Adipose tissue (tissue), 3 donors: ENCODE results near the gene SLC25A41. TPM values are rescaled to one million over a fixed set of nuclear protein-coding genes. Genes with fewer than 3 reads are reported as not detected.
"Not testable (repeated sequence)": the region's sequence is repeated elsewhere in the genome, so short reads cannot be mapped to it uniquely, and the experiment has no call there.

ENCODE experiments used
- H3K27ac ChIP-seq: one replicate; pipeline ENCODE4 v1.5.1; 2013; ENCODE audit warnings: low read depth, low read length
- WGBS, 3 donors: extraction: QIAGEN DNeasy Blood & Tissue Kit; methylation state at CpG; one replicate each; pipeline ENCODE4 v1.1.7; 2013; 5-methylcytosine and 5-hydroxymethylcytosine counted together
- polyA plus RNA-seq, 3 donors: library from polyadenylated mRNA; stranded (reverse); fragments of 200-250 nt; gene quantifications; one replicate each; pipeline ENCODE4 v1.2.3, GENCODE V29; 2013
- donor health status: healthy with polysubstance abuse.
- donor health status: Bipolar disorder and iron deficiency.
- donor health status: healthy.

SLC25A41 gene
- polyA plus RNA-seq, 3 donors, result 0.09 to 0.22 (median 0.21) TPM

DNA sequence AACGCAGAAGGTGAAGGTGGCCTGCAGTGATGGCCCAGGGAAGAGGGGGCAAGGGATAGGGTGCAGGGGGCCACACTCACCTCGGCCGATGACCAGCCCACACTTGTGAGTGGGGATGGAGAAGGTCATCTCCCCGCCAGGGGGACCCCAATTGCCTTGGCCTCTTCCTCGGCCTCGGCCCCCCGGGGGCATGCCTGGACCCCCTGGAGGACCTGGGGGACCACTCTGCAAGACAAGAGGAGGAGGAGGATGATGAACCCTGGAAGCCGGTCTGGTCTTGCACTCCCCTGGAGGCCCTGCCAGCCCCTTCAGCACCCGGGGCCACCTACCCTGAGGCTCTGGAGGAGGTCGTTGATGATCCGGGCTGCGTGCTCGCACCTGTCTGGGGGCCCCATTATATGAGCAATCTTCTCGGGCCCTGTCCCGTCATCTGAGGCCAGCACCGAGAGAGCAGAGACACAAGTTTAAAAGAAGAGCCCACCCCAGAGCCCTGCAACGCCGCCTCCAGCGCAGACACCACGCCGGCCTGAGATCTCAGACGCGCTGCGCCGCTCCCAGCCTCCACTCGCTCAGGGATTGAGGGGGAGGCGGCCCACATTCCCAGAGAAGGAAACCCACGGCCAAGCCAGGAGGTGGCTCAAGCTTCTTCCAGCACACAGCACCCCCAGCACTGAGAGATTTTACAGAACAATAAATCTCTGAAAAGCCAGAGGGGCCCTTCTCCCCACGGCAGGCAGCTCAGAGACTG is 16.7 kb downstream of the SLC25A41 start:
- no peak overlapping the region for H3K27ac ChIP-seq
- 92 to 95% (median 95%) methylated on average over 27 to 29 of the region's 29 CpGs for WGBS, 3 donors

DNA sequence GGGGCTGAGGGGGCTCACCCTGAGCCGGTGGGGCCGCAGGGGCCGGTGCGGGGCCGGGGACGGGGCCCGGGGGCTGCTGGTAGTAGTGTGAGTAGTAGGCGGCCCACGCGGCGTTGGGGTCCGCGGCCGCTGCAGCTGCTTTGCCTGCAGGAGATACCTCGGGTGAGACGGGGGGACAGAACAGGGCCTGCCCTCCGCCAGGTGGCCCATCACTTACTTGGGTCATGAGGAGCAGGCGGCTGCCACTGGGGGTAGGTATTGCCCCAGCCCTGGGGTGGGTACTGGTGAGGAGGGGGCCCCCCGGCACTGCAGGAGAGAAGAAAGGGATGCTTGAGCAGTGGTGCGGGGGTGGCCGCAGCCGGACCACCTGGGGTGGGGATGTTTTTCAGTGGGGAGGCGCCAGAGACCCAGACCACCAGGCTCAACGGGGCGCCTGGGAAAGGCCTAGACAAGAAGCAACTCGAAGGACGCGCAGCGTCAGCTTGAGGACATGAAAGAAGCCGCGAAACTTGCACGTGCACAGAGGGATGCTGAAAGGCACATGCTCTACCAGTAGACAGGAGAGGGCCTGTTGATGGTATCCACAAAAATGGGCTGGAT is 17.9 kb downstream of the SLC25A41 start:
- H3K27ac ChIP-seq, result no peak overlapping the region
- 94 to 95% (median 95%) methylated on average over 31 to 32 of the region's 32 CpGs for WGBS, 3 donors

DNA sequence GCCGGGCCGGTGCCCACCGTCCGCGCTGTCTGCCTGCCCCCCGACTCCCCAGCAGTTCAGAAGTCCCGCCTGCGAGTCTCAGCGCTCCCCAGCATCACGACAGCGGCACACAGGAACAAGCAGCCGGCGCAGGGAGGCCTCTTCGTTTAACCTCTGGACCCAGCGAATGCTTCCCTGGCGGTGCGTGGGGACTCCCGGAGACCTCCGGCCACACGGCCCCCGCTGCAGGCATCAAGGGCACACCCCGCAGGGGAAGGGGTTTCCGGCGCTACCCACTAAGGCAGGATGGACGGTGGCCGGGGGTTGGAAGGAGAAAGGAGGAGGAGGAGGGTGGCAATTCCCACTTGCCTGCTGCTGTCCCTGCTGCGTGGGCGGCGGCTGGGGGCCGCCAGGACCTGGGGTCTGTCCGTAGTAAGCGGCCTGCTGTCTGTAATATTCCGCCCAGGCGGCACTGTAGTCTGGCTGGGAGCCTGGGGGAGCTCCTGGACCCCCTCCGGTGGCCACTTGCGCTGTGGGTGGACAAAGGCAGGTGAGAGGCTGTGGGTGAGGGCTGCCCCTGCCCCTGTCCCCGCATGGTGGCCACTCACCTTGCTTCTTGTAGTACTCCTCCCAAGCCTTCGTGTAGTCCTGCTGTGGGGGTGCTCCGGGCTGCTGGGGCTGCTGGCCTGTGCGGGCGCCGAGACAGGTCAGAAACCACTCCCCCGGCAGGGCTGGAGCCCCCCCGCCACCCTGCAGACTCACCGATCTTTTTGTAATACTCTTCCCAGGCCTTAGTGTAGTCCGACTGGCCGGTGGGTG is 18.6 kb downstream of the SLC25A41 start:
- no peak overlapping the region for H3K27ac ChIP-seq
- 92 to 94% (median 92%) methylated on average over 44 to 47 of the region's 47 CpGs for WGBS, 3 donors

DNA sequence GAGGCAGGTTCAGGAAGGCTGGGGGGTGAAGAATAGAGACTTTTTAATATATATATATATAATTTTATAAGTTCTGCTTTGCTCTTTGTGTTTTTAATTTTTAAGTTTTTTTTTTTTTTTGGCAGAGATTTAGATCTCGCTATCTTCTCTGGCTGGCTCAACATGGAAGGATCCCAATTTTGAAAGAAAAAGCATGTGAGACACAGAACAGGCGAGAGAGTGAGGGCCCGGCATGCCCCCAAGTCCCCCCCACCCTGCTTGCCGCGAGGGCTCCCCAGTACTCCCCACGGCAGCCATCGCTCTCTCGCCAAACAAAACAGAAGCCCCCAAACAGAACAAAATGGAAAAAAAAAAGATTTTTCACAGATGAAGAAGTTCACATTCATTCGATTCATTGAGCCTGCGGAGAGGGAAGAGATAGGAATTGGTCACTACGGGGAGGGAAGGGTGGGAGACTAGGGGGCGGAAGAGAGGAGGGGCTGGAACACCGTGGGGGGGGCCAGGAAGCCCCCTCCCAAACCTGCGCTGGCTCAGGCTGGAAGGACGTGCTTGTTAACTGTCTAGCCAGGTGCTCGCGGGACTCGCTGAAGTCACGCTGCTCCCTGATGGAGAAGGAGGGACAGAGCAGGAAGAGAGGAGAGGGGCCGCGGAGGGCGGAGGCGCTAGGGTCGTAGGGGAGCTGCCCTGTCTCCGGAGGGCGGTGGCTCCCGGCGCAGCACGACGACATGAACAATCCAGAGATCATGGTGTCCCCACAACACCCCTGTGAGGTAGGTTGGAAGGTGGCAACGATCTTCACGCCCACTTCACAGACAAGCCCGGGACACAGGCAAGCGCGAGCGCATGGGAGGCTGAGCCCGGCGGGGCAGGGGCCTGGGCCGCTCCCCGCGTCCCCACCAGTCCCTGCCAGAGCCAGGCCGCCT is 19.6 kb downstream of the SLC25A41 start:
- WGBS, 3 donors, result 72 to 74% (median 73%) methylated on average over 42 of the region's 42 CpGs
- no peak overlapping the region for H3K27ac ChIP-seq

DNA sequence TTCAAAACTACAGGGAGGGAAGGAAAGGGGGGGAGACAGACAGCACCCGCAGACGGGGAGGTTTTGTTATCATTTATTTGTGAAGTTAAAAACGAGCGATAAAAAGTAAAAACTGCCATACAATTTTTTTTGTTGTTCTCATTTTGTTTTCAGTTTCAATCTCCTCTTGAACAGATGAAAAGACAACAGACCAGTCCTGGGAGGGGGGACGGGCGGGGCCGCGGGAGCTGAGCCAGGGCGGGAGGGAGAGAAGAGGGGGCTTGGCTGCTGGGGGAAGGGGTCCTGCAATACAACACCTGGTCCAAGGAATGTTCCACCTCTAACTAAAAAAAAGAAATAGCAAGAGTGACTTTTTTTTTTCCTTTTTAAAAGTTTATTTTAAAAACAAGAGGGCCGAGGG is 20.3 kb downstream of the SLC25A41 start:
- no peak overlapping the region for H3K27ac ChIP-seq
- 51 to 65% (median 63%) methylated on average over 10 of the region's 10 CpGs for WGBS, 3 donors

DNA sequence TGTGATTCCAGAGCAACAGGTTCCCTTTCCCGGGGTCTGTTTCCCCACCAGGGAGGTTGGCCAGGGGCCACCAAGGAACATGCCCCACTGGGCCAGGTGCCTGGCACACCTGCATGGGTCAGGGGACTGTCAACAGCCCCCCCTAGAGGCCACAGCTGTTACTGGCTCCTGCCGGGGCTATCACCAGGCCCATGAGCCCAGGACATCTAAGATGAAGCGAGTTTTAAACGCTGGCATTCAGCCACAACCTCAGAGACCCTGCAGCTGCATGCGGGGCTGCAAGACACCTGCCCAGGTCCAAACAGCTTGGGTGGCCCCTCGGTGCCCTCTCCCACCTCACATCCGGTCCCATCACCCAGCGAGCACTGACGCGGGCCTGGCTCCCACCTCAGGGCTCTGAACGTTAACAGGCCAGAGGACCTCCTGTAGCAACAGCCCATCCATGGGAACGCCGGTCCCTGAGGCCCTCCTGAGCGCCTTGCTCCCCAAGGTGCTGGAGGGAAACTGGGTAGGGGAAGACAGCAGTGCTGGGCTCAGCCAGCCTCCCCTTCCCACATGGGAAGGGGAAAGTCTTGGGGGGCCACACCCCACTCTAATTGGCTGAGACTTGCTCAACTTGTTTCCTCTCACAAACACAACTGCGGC is 21.0 kb downstream of the SLC25A41 start:
- H3K27ac ChIP-seq, result no peak overlapping the region
- 46 to 58% (median 50%) methylated on average over 15 of the region's 15 CpGs for WGBS, 3 donors

DNA sequence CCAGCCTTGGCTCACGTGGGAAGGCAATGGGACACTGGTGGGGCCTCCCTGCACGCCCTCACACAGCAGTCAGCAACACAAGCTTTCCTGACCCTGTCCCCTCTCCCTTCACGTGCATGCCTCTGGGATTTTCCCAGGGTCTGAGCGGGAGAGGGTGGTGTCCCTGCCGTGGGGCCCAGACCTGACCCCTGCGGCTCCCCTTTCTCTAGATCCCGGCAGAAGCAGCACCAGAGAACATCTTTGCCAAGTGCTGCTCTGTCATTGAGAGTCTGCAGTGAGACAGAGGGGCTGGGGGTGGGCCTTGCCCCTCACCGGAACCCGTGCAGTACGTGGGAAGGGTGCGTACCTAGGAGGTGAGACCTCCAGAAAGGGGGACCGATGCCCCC is 21.5 kb downstream of the SLC25A41 start:
- H3K27ac ChIP-seq, result no peak overlapping the region
- 55 to 73% (median 71%) methylated on average over 12 of the region's 12 CpGs for WGBS, 3 donors

DNA sequence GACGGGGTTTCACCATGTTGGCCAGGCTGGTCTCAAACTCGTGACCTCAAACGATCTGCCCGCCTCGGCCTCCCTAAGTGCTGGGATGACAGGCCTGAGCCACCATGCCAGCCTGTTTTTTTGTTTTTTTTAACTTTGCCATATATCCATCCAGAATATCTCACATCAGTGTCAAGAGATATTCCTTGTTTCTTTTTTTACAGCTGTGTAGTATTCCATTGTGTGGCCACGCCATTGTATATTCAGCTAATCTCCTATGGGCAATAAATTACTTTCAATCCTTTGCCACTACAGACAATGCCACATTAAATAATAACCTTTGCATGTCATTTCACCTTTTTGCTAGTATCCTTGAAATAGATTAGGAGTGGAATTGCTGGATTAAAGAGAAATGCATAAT is 24.2 kb downstream of the SLC25A41 start:
- 87 to 97% (median 88%) methylated on average over 6 of the region's 6 CpGs for WGBS, 3 donors
- no peak overlapping the region for H3K27ac ChIP-seq

DNA sequence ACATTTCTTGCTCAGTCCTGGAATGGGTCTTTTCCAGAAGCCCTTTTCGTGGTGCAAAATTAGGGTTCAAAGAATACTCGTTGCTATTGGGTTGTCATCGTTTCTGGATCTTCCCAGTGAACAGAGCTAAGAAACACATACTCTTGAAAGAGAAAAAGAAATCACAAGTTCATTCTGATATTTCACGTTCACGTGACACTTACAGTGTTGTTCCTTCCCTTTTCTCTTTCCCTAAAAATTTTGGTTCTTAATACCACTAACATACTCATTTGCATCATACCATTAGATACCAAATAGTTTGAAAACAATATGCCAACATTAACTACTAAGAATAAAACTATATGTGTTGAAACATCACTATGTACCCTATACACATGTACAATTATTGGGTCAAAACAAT is 27.2 kb downstream of the SLC25A41 start:
- 70 to 88% (median 74%) methylated on average over 5 of the region's 5 CpGs for WGBS, 3 donors
- no peak overlapping the region for H3K27ac ChIP-seq

DNA sequence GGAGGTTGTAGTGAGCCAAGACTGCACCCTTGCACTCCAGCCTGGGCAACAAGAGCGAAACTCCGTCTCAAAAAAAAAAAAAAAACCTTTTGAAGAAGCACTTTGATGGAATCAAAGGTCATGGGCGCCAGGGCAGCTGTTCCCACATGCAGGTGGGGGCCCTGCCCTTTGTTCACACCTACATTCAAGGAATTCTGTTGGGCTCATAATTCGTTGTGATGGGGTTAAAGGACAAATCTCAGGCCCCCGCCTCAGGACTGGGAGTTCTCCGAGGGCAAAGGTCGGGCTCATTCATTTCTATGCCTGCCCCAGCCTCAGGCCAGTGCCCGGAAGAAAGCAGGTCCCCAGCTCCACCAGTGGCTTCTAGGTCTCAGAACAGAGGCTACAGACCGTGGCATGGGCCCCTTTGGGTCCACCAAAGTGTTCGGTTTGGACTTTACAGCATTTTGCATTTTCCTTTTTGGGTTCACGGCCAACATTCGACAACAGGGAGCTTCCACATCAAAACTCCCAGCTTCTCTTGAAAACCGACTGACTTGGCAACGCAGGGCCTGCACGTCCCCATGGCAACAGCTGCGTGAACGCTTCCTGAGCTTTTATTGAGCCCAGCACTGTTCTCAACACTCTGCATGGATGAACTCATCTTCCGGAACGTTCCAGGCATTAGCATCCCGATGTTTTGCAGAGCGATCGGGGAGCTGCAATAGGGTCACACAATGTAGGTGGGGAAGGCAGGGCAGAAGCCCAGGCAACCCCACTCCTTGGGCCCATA is 30.5 kb downstream of the SLC25A41 start:
- H3K27ac ChIP-seq, result no peak overlapping the region
- WGBS, 3 donors, result 46 to 62% (median 50%) methylated on average over 22 of the region's 22 CpGs

DNA sequence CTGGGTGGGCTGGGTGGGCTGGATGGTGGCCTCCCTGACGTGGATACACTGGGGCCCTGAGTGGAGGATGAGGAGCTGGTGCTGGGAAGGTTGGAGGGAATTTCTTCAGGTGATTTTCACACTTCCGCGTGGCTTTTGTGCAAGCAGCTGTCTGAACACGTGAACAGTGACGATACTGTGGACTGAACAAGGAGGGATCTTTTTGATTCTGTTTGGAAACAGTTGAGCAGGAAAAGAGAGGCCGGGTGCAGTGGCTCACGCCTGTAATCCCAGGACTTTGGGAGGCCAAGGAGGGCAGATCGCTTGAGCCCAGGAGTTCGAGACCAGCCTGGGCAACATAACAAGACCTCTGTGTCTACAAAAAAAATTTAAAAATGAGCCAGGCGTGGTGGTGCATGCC is 31.5 kb downstream of the SLC25A41 start:
- H3K27ac ChIP-seq, result no peak overlapping the region
- WGBS, 3 donors, result 86 to 93% (median 89%) methylated on average over 10 of the region's 10 CpGs

DNA sequence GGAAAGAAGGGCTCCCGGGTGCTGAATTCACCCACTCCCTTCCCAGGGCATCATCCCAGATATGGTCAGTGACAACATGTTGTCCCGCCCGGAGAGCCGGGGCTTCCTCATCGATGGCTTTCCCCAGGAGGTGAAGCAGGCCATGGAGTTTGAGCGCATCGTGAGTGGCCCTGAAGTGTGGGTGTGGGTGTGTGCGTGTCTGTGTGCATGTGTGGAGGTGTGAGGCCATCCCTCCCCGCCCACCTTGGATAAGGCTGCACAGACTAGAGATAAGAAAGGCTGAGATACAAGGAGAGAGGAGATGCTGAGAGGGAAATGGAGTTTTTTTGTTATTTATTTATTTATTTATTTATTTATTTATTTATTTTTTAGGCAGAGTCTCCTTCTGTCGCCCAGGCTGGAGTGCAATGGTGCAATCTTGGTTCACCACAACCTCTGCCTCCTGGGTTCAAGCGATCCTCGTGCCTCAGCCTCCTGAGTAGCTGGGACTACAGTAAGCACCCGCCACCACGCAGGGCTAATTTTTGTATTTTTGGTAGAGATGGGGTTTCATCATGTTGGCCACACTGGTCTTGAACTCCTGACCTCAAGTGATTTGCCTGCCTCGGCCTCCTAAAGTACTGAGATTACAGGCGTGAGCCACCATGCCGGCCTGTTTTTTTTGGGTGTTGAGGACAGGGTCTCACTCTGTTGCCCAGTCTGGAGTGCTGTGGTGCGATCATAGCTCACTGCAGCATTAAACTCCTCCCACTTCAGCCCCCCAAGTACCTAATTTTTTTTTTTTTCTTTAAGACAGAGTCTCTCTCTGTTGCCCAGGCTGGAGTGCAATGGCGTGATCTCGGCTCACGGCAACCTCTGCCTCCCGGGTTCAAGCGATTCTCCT is 33.3 kb downstream of the SLC25A41 start:
- WGBS, 3 donors, result 85 to 92% (median 92%) methylated on average over 23 of the region's 23 CpGs
- H3K27ac ChIP-seq, result not testable (repeated sequence)

DNA sequence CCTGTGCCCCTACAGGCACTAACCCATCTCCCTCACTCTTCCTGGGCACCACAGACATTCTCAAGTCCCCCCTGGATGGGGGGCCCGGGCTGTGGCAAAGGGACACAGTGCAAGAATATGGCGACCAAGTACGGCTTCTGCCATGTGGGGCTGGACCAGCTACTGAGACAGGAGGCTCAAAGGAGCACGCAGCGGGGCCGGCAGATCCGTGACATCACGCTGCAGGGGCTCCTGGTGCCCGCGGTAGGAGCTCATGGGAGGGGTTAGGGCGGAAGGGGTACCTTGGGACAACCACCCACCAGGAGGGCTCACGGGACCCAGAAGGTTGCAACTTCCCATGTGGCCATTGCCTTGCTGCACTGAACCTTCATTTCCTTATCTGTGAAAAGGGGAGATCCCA is 37.3 kb downstream of the SLC25A41 start:
- H3K27ac ChIP-seq, result no peak overlapping the region
- 94 to 96% (median 95%) methylated on average over 12 of the region's 12 CpGs for WGBS, 3 donors

DNA sequence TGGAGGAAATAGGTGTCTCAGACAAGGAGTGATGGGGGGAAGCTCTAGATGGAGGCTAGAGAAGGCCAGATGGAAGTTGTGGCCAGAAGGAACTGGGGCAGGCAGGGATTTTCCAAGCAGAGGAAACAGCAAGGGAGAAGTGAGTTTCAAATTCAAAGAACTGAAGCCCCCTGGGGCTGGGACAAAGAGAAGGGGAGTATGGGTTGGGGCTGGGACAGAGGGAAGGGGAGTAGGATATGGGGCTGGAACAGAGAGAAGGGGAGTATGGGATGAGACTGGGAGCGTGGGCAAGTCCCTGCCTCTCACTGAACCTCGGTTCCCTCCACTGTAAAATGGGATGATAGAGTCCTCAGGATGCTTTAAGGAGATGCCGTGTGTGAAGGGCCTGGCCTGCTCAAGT is 38.7 kb downstream of the SLC25A41 start:
- no peak overlapping the region for H3K27ac ChIP-seq
- 86 to 94% (median 87%) methylated on average over 3 of the region's 3 CpGs for WGBS, 3 donors

DNA sequence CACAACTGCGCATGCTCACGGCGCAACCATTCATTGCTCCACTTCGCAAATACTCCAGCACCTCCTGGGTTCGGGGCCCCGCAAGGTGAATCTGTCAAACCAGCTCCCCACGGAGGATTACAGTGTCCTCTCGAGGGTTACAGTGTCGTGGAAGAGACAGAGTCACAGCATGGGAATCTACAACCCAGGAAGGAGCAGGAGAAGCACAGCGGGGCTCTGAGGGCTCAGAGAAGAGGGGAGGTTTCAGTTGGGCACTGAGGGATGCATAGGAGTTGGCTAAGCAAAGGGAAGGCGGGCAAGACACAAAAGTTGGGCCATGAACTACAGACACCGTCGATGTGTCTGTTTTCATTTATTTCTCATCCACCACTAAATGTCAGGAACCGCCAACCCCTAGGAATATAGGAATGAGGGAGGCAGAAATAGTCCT is 39.6 kb downstream of the SLC25A41 start:
- H3K27ac ChIP-seq, result no peak overlapping the region
- WGBS, 3 donors, result 24 to 29% (median 25%) methylated on average over 14 of the region's 14 CpGs
